Nephron progenitor cell (in vitro differentiated cells): ENCODE measurements around the gene IL4R.
A peak's percentile ranks its signal among the peaks of the same experiment; 100 is the strongest.

Experiments used
- DNase-seq: peaks from one replicate; pipeline ENCODE4 v3.0.0; 2021
- H3K27ac Mint-ChIP-seq: 2 replicates; pipeline ENCODE4 v1.8.0; 2021; ENCODE audit warnings: mild to moderate bottlenecking, moderate library complexity, mixed read lengths
- H3K27me3 Mint-ChIP-seq: 2 replicates; pipeline ENCODE4 v1.8.0; 2021; ENCODE audit warnings: mild to moderate bottlenecking, low read depth, mixed read lengths; ENCODE audit not compliant: poor library complexity
- H3K36me3 Mint-ChIP-seq: 2 replicates; pipeline ENCODE4 v1.8.0; 2021; ENCODE audit warnings: low read depth, mixed read lengths
- H3K4me1 Mint-ChIP-seq: 2 replicates; pipeline ENCODE4 v1.8.0; 2021; ENCODE audit warnings: mixed read lengths
- H3K4me3 Mint-ChIP-seq: 2 replicates; pipeline ENCODE4 v1.8.0; 2021; ENCODE audit warnings: mild to moderate bottlenecking, moderate library complexity, mixed read lengths
- H3K9me3 Mint-ChIP-seq: 2 replicates; pipeline ENCODE4 v1.8.0; 2021; ENCODE audit warnings: mild to moderate bottlenecking, moderate library complexity, mixed read lengths
- CTCF ChIP-seq: fragments of 200-600 bp; sonication (generic); IDR thresholded peaks from 2 replicates; pipeline ENCODE4 v1.5.0; 2021; ENCODE audit warnings: antibody characterized with exemption

Gene IL4R

GRCh38 chr16:27374221-27374803 lies 60.5 kb downstream of the IL4R start:
- Mint-ChIP-seq H3K36me3 (no peaks in the 10 kb centered on the region), H3K9me3 (peaks cover 4% of the 10 kb centered on the region), H3K27me3 (peaks cover 10% of the 10 kb centered on the region), H3K4me1 (no peaks in the 10 kb centered on the region), H3K27ac (no peak overlapping the region), H3K4me3 (no peak overlapping the region)
- TF ChIP-seq CTCF, result no peak
- no peak for DNase-seq

- Mint-ChIP-seq H3K27me3 (peaks cover 6% of the 10 kb centered on the region), H3K36me3 (no peaks in the 10 kb centered on the region), H3K27ac (no peak overlapping the region), H3K9me3 (peaks cover 3% of the 10 kb centered on the region), H3K4me1 (no peaks in the 10 kb centered on the region), H3K4me3 (no peak overlapping the region)
- peak; percentile 55 for TF ChIP-seq CTCF
- peak; percentile 82 for DNase-seq
These were observed 61.1 kb downstream of the IL4R start for GRCh38 chr16:27374804-27375425.

GRCh38 chr16:27377666-27378485 lies 64.1 kb downstream of the IL4R start:
- no peak for TF ChIP-seq CTCF
- Mint-ChIP-seq H3K9me3 (no peaks in the 10 kb centered on the region), H3K4me1 (no peaks in the 10 kb centered on the region), H3K36me3 (no peaks in the 10 kb centered on the region), H3K27me3 (peaks cover 19% of the 10 kb centered on the region), H3K4me3 (no peak overlapping the region), H3K27ac (no peak overlapping the region)
- DNase-seq, result no peak

GRCh38 chr16:27378871-27379481 lies 65.2 kb downstream of the IL4R start:
- H3K27me3 Mint-ChIP-seq, result peaks cover 19% of the 10 kb centered on the region
- H3K4me1 Mint-ChIP-seq, result no peaks in the 10 kb centered on the region
- no peaks in the 10 kb centered on the region for H3K36me3 Mint-ChIP-seq
- peaks cover 2% of the 10 kb centered on the region for H3K9me3 Mint-ChIP-seq
- TF ChIP-seq CTCF, result no peak
- DNase-seq, result no peak
- H3K27ac Mint-ChIP-seq, result no peak overlapping the region
- H3K4me3 Mint-ChIP-seq, result no peak overlapping the region

GRCh38 chr16:27379919-27380318 lies 66.1 kb downstream of the IL4R start:
- Mint-ChIP-seq H3K27me3 (peaks cover 23% of the 10 kb centered on the region), H3K27ac (no peak overlapping the region), H3K4me3 (no peak overlapping the region), H3K4me1 (no peaks in the 10 kb centered on the region), H3K9me3 (peaks cover 12% of the 10 kb centered on the region), H3K36me3 (no peaks in the 10 kb centered on the region)
- TF ChIP-seq CTCF, result no peak
- no peak for DNase-seq
